Left kidney (tissue), 2 donors: ENCODE measurements around the gene KLHL24. TPM values are rescaled to one million over a fixed set of nuclear protein-coding genes. Genes with fewer than 3 reads are reported as not detected.
"Not testable (repeated sequence)": the region's sequence is repeated elsewhere in the genome, so short reads cannot be mapped to it uniquely, and the experiment has no call there.

Source experiments
- DNase-seq: peaks from one replicate; pipeline ENCODE4 v3.0.0-alpha.2; 2013
- polyA plus RNA-seq: library from polyadenylated mRNA; unstranded; fragments of 120-200 nt; gene quantifications from one replicate; pipeline ENCODE4 v1.2.1, GENCODE V29; 2013; ENCODE audit not compliant: insufficient read length

Gene KLHL24
- polyA plus RNA-seq, 1 donor, result 56.6 TPM

DNA sequence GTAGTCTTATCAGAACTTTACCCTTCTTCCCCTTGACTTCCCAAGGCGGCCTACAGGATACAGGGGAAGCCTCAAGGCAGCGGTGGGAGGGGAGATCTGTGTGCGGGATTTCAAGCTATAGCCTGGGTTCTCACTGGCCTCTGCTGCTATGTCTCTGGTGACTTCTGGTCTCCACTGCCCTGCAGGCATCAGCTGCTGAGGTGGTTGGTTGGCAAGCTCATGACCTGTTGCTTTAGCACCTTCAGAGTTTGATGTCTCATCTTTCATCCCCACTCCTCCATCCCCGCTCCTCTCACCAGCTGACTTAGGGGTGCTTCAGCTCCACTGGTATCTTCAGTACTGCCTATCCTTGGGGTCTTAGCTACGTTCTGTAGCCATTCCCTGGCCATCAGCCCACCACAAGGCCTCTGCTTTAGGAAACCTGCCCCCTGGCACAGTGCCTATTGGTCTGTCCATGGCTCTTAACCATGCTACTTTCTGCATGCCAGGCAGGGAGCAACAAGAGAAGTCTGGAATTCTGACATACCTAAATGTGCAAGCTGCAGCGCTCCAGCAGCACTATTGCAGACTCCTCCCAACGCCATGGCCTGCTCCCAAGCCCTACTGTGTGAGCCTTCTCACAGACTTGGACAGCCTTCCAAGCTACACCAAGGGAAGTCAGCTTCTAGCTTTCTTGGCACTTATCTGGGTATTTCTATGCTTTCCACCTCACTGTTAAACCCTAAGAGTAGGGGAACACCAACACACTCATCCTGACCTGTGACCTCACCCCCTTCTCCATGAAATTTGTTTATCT, 60.3 kb downstream of the KLHL24 start:
- no peak for DNase-seq

DNA sequence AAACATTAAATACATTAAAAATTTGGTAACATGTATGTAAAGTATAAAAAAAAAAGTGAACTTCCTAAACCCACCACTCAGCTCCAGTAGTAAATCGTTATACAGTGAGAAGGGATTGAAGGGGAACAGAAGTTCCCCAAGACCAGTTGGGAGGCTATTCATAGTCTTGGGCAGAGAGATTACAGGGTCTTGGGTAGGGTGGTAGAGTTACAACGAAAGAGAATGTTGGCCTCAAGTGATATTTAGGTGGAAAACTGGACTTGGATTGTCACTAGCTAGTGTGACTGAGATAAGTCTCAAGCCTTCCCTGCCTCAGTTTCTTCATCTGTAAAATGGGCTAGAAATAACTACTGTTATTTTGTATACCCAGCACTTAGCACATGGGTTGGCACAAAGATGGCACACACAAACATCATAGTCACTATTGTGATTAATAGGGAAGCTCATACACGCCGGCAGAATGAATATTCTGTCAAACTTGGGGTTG, 61.7 kb downstream of the KLHL24 start:
- DNase-seq, result peak; percentile 13

DNA sequence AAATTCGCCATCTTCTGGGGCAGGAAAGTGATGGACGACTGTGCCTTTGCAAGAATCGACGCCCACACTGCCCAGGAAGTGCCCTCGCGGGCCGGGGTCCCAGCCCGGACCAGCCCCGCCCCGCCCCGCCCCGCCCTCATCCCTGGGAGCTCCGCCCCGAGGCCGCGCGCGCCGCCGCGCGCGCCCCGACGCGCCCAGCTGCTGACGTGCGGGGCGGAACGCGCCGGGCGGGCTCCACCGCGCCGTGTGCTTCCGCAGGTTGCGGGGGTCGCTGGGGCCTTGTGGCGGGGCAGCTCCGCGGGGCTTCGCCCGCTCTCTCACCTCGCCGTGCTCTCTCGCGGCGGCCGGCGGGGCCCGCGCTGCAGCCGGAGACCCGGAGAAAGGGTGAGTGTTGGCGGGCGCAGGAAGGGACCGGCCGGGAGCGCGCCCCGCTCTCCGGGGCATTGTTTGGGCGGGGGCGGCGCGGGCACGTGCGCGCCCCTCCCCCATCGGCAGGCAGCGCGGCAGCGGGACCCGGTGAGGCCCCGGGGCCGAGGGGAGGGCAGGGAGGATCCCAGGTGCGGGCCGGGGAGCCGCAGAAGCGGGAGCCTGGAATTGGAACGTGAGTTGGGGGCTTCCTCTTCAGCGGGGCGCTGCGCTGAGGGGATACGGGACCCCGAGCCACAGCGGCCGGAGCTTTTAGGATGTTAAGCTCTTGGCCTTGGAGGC, 62.3 kb downstream of the KLHL24 start, which contains the start of gene YEATS2:
TSS of gene YEATS2 (plus strand) at position 188 of the 708 bp plus-strand sequence. CDS start 17,366 bp downstream, outside the sequence.
- DNase-seq, result peak; percentile 64

- peak; percentile 27 for DNase-seq
Measured at GRCh38 chr3:183698318-183698751, 62.9 kb downstream of the KLHL24 start.

- peak; percentile 20 for DNase-seq
Measured at GRCh38 chr3:183698756-183699155, 63.3 kb downstream of the KLHL24 start.

GRCh38 chr3:183699238-183699947, 64.0 kb downstream of the KLHL24 start:
- no peak for DNase-seq

DNA sequence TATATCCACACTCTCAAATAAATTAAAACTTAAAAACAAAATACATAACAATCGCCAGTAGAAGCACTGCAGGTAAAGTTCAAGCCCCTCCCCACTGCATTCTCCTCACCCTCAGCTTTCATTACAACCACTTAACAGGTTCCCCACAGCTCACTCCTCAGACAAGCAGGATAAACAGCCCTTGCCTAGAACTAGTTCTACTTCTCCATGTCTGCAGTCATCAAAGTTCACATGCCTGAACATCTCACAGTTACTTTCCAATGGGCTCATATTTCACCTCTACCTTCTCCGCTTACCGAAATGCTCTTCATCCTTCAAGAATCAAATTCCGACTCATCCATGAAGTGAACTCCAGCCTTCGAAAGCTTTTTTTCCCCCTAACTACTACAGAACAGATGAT, 66.3 kb downstream of the KLHL24 start:
- DNase-seq, result no peak

GRCh38 chr3:183703892-183704291, 68.5 kb downstream of the KLHL24 start:
- not testable (repeated sequence) for DNase-seq

- no peak for DNase-seq
Measured at GRCh38 chr3:183710231-183710630, 74.8 kb downstream of the KLHL24 start.

GRCh38 chr3:183711516-183711915, 76.1 kb downstream of the KLHL24 start:
- no peak for DNase-seq

DNA sequence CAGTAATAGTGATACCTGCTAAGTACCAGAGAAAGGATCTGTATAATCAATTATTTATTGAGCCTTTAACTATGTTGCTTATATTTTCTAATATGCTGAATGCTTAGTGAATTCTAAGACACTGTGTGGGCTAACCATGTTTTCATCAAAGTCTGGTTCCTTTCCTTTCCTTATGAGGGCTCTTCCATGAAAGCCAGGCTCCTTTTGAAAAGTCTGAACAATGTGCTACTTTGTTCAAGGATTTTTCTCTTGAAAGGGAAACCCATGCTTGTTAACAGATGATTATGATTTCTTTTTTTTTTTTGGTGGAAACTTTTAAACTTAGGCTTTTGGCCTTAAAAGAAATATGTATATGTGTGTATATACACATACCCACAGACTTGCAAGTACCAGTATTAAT, 79.2 kb downstream of the KLHL24 start:
- DNase-seq, result no peak

DNA sequence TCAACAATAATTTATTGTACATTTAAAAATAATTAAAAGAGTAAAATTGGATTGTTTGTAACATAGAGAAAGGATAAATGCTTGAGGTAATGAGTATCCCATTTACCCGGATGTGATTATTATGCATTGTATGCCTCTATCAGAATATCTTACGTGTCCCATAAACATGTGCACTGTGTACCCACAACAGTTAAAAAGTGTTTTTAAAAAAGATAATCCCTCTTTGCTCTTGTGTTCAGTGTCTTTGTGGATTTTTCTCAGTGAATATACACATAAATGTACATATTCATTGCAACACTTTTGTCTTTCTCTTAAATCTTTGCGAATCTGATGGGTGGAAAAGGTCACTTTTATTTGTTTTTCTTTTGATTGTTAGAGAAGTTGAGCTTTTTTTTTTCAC, 82.6 kb downstream of the KLHL24 start:
- DNase-seq, result no peak

DNA sequence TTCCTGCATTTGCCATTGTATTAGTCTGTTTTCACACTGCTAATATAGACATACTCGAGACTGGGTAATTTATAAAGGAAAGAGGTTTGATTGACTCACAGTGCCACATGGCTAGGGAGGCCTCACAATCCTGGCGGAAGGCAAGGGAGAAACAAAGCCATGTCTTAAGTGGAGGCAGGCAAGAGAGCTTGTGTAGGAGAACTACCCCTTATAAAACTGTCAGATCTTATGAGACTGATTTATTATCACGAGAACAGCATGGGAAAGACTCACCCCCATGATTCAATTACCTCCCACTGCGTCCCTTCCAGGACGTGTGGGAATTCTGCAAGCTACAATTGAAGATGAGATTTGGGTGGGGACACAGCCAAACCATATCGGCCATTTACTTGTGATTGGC, 90.0 kb downstream of the KLHL24 start:
- DNase-seq, result no peak

- no peak for DNase-seq
Measured at GRCh38 chr3:183728204-183728603, 92.8 kb downstream of the KLHL24 start.

- DNase-seq, result no peak
Measured at GRCh38 chr3:183730361-183730760, 94.9 kb downstream of the KLHL24 start.

GRCh38 chr3:183731611-183732010, 96.2 kb downstream of the KLHL24 start:
- DNase-seq, result no peak

GRCh38 chr3:183733553-183733952, 98.1 kb downstream of the KLHL24 start:
- no peak for DNase-seq

Other genes starting within 250 kb of the KLHL24 start
- 1.7 TPM for gene MCF2L2, start 207.0 kb upstream of the KLHL24 start, polyA plus RNA-seq
- gene KLHL6, start 79.9 kb upstream of the KLHL24 start, polyA plus RNA-seq, result 1.1 TPM
- gene YEATS2, start 62.2 kb downstream of the KLHL24 start, polyA plus RNA-seq, result 44.6 TPM
- gene MAP6D1, start 190.0 kb downstream of the KLHL24 start, polyA plus RNA-seq, result 0.88 TPM
- gene PARL, start 249.3 kb downstream of the KLHL24 start, polyA plus RNA-seq, result 60.0 TPM